Aorta (tissue), 5 donors: ENCODE results near the gene MYO7A. TPM values are rescaled to one million over a fixed set of nuclear protein-coding genes. Genes with fewer than 3 reads are reported as not detected.

Experiments
- ATAC-seq: fragments of 200-7000 bp; cut with Tn5 transposase; one replicate; pipeline ENCODE4 v1.9.1; 2022; ENCODE audit warnings: moderate library complexity; ENCODE audit not compliant: low FRiP score
- DNase-seq, 2 donors: peaks; one replicate each; pipeline ENCODE4 v3.0.0-alpha.2; 2020
- H3K27ac ChIP-seq, 2 donors: one replicate each; pipeline ENCODE4 v1.5.1; 2013; ENCODE audit warnings: low read length in 2 of 2, mild to moderate bottlenecking in 2 of 2, moderate library complexity in 2 of 2, control low read depth in 1 of 2, inconsistent platforms in 1 of 2, low read depth in 1 of 2
- H3K27me3 ChIP-seq, 2 donors: one replicate each; pipeline ENCODE4 v1.6.1; 2013; ENCODE audit warnings: control low read depth in 1 of 2, low read length in 1 of 2, mild to moderate bottlenecking in 1 of 2, moderate library complexity in 1 of 2; ENCODE audit not compliant: insufficient read depth in 2 of 2, control insufficient read depth in 1 of 2
- H3K36me3 ChIP-seq, 2 donors: one replicate each; pipeline ENCODE4 v1.6.1; 2013; ENCODE audit warnings: control low read depth in 1 of 2, low read length in 1 of 2, mild to moderate bottlenecking in 1 of 2; ENCODE audit not compliant: insufficient read depth in 2 of 2, control insufficient read depth in 1 of 2
- H3K4me1 ChIP-seq, 2 donors: one replicate each; pipeline ENCODE4 v1.6.1; 2013; ENCODE audit warnings: low read length in 2 of 2, control low read depth in 1 of 2, mild to moderate bottlenecking in 1 of 2, moderate library complexity in 1 of 2; ENCODE audit not compliant: insufficient read depth in 2 of 2, control insufficient read depth in 1 of 2
- H3K4me3 ChIP-seq, 2 donors: one replicate each; pipeline ENCODE4 v1.5.1; 2013; ENCODE audit warnings: low read length in 2 of 2, control low read depth in 1 of 2, mild to moderate bottlenecking in 1 of 2
- H3K9me3 ChIP-seq: one replicate; pipeline ENCODE4 v1.6.1; 2013; ENCODE audit warnings: mild to moderate bottlenecking, low read length; ENCODE audit not compliant: control insufficient read depth
- WGBS, 2 donors: extraction: QIAGEN DNeasy Blood & Tissue Kit; methylation state at CpG; one replicate each; pipeline ENCODE4 v1.1.7; 2013; 5-methylcytosine and 5-hydroxymethylcytosine counted together
- intact Hi-C, 2 donors: fragments of 100-400 bp; cut with DNase I; formaldehyde crosslinking; loops; one replicate each; pipeline versions ENCODE4 v1.14.2 to v1.15.0; 2022
- polyA plus RNA-seq, 2 donors: library from polyadenylated mRNA; stranded (reverse); fragments of 200-250 nt; gene quantifications; one replicate each; pipeline ENCODE4 v1.2.3, GENCODE V29; 2013
- total RNA-seq, 2 donors: library from RNA; stranded (reverse); fragmentation: NEBNext Ultra II Directional; extraction: Animal tissue kit (Norgen Biotek cat#: 25700); gene quantifications; one replicate each; pipeline ENCODE4 v1.2.1, GENCODE V29; 2021
- donor health status: healthy with polysubstance abuse.
- donor health status: Bipolar disorder and iron deficiency.
- donor health status: DM: no; HTN: no; CAD: no.
- donor health status: DM: no; HTN: no; CAD: no.
- donor health status: DM: yes; HTN: yes; CAD: no.

MYO7A gene
- total and polyA plus RNA-seq, 4 donors, result 1.9 to 27.9 (median 6.9) TPM

DNA sequence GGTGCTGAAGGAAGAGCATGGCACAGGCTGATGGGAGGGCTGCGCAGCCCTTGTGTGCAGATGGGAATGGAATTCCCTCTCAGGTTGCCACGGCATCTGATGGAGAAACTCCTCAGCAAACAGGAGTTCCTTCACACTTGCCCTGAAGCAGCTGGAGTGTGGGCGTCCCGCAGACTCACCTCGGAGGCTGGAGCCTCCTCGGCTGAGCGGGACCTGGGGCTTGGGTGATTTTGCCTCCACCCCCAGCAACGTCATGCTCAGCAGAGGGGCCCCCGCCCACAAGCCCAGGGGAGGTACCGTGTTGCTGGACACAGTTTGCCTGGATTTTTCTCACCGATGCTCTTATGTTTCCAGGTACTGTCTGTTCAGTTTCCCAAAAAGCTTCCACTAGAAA, 63.4 kb downstream of the MYO7A start:
- intact Hi-C loops, result loop anchor here in 1 of 2 donors (5.0 kb wide), 1 partner anchor 356 kb away; no protein-coding TSS in a partner anchor
- H3K36me3 ChIP-seq, result no peaks in the 10 kb centered on the region
- H3K4me1 ChIP-seq, result no peaks in the 10 kb centered on the region
- WGBS, 2 donors, result 73 to 83% methylated on average over 11 of the region's 11 CpGs
- H3K27me3 ChIP-seq, result no peaks in the 10 kb centered on the region
- no peak overlapping the region for H3K27ac ChIP-seq
- no peaks in the 10 kb centered on the region for H3K9me3 ChIP-seq
- no peak overlapping the region for H3K4me3 ChIP-seq
- DNase-seq (no peak), ATAC-seq (no peak)

DNA sequence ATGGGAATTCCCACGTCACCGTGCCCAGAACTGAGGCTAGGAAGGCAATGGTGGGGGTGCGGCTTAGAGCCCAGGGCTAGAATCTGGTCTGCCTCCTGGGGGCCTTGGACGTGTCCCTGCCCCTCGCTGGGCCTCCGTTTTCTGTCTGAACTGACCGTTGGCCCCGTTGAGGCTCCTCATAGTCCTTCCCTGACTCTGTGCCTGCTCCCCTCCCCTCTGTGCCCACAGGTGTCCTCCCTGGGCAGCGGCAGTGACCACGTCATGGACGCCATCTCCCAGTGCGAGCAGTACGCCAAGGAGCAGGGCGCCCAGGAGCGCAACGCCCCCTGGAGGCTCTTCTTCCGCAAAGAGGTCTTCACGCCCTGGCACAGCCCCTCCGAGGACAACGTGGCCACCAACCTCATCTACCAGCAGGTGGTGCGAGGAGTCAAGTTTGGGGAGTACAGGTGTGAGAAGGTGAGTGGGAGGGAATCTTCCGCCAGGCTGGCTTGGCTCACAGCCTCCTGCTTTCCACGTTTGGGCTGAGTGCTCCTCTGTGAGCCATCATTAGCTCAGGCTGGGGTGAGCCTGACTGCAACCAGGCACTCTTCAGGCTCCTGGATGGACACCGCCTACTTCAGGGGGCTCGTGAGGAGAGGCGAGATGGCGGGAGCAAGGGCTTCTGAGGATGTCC, 63.9 kb downstream of the MYO7A start:
- no peak overlapping the region for H3K27ac ChIP-seq
- WGBS, 2 donors, result 37 to 44% methylated on average over 27 of the region's 27 CpGs
- intact Hi-C loops, result loop anchor here in 1 of 2 donors (5.0 kb wide), 1 partner anchor 355 kb away; no protein-coding TSS in a partner anchor
- DNase-seq, result no peak
- no peaks in the 10 kb centered on the region for H3K27me3 ChIP-seq
- no peaks in the 10 kb centered on the region for H3K4me1 ChIP-seq
- H3K36me3 ChIP-seq, result no peaks in the 10 kb centered on the region
- H3K9me3 ChIP-seq, result no peaks in the 10 kb centered on the region
- ATAC-seq, result no peak
- no peak overlapping the region for H3K4me3 ChIP-seq

DNA sequence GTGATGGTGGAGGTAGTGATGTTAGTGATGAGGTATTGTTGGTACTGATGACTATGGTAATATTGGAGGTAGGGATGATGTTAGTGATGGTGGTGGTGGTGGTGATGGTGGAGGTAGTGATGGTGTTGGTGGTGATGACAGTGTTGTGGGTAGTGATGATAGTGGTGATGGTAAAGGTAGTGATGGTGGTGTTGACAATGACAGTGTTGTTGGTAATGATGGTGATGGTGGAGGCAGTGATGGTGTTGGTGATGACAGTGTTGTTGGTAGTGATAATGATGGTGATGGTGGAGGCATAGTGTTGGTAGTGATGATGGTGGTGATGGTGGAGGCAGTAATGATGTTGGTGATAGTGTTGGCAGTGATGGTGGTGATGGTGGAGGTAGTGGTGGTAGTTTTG, 65.1 kb downstream of the MYO7A start:
- Histone ChIP-seq H3K36me3 (no peaks in the 10 kb centered on the region), H3K9me3 (no peaks in the 10 kb centered on the region), H3K27ac (no peak overlapping the region), H3K27me3 (no peaks in the 10 kb centered on the region), H3K4me1 (no peaks in the 10 kb centered on the region), H3K4me3 (no peak overlapping the region)
- ATAC-seq (no peak), DNase-seq (no peak)
- intact Hi-C loops, result loop anchor here in 1 of 2 donors (5.0 kb wide), 1 partner anchor 354 kb away; no protein-coding TSS in a partner anchor

DNA sequence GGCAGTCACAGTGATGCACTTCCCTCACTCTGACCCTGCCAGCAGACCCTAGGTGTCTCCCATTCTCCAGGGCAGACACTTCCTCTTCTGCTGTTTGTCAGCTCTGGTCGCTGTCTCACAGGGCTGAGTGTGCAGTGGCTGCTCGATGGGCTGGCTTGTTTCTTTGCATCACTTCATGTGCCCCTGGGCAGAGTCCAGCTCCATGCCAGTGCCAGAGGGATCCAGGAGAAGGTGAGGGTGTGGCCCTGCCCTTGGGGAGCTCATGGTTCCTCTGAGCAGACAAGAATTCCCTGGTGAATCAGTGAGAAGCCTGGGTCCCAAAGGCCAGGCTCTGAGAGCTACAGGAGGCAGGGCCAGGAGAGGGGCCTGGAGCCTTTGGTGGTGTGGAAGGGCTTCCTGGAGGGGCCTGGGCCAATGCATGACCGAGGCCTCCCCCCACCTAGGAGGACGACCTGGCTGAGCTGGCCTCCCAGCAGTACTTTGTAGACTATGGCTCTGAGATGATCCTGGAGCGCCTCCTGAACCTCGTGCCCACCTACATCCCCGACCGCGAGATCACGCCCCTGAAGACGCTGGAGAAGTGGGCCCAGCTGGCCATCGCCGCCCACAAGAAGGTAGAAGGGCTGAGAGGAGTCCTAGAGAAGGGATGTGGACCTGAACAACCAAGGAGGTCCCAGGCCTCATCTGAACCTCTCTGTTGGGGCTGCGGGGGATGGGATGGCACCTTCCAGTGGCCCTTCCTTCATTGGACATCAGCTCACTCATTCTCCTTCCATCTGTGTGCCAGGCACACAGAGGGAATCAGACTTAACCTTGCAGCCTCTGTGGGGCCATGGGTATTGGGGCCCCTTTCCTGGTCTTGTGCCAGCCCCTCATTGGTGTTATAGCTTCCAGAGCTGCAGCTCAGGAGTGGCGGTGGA, 66.1 kb downstream of the MYO7A start:
- no peak for ATAC-seq
- DNase-seq, result peak in 1 of 2 donors; percentile 71
- Histone ChIP-seq H3K4me3 (no peak overlapping the region), H3K27ac (no peak overlapping the region), H3K4me1 (no peaks in the 10 kb centered on the region), H3K9me3 (no peaks in the 10 kb centered on the region), H3K36me3 (no peaks in the 10 kb centered on the region), H3K27me3 (no peaks in the 10 kb centered on the region)
- intact Hi-C loops, result loop anchor here in 1 of 2 donors (5.0 kb wide), 1 partner anchor 353 kb away; no protein-coding TSS in a partner anchor
- 92 to 94% methylated on average over 15 of the region's 15 CpGs for WGBS, 2 donors

DNA sequence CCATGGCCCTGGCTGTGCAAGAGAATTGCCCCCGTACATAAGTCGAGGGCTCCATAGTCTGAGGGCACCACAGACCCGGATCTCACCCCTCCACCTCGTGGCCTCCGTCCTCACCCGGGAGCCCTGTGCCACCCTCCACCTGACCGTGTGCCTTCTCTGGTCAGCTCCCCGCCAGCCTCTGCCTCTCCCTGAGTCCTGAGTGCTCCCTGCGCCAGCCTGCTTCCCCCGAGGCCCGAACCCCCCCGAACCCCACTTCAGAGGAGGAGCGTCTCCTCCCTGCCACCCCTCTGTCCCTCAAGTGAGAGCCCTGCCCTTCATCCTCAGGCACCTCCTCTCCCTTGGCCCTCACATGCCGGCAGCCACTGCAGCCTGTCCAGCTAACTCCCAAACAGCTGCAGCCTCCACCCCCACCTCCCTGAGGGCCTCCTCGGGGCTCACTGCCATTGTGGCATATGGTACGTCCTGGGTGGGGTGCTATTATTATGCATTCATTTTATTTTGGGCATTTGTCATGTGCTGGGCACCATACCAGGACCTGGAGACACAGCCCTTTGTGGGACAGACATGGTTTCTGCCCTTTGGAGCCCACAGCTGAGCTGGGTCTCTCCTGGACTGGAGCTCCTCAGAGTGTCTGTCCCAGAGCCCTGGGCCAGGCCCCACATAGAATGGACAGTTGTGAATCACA, 67.2 kb downstream of the MYO7A start:
- H3K4me1 ChIP-seq, result no peaks in the 10 kb centered on the region
- H3K36me3 ChIP-seq, result no peaks in the 10 kb centered on the region
- no peaks in the 10 kb centered on the region for H3K27me3 ChIP-seq
- no peak for ATAC-seq
- intact Hi-C loops, result no loop called here
- H3K9me3 ChIP-seq, result no peaks in the 10 kb centered on the region
- peak; percentile 38 to 56 for DNase-seq
- 70 to 73% methylated on average over 16 of the region's 16 CpGs for WGBS, 2 donors
- no peak overlapping the region for H3K27ac ChIP-seq
- no peak overlapping the region for H3K4me3 ChIP-seq

DNA sequence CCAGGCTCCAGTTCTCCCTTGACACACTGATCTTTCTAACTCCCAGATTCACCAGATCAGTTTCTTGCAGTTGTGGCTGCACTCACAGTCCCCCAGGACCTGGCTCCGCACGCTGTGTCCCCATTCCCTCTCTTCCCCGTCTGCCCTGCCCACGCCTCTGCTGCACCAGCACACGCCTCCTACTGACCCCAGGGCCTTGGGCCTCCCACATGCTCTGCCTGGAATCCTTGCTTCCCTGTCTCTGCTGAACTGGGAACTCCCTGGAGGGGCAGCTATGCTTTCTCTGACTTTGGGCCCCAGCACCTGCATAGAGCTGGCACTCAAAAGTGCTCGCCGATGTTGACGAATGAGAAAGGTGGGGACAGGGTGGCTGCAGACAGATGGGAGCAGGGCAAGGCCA, 68.9 kb downstream of the MYO7A start:
- H3K4me1 ChIP-seq, result no peaks in the 10 kb centered on the region
- ATAC-seq (no peak), DNase-seq (peak in 1 of 2 donors; percentile 30)
- no peaks in the 10 kb centered on the region for H3K36me3 ChIP-seq
- no peak overlapping the region for H3K27ac ChIP-seq
- WGBS, 2 donors, result 86 to 90% methylated on average over 8 of the region's 8 CpGs
- no peaks in the 10 kb centered on the region for H3K9me3 ChIP-seq
- no peak overlapping the region for H3K4me3 ChIP-seq
- intact Hi-C loops, result no loop called here
- no peaks in the 10 kb centered on the region for H3K27me3 ChIP-seq

DNA sequence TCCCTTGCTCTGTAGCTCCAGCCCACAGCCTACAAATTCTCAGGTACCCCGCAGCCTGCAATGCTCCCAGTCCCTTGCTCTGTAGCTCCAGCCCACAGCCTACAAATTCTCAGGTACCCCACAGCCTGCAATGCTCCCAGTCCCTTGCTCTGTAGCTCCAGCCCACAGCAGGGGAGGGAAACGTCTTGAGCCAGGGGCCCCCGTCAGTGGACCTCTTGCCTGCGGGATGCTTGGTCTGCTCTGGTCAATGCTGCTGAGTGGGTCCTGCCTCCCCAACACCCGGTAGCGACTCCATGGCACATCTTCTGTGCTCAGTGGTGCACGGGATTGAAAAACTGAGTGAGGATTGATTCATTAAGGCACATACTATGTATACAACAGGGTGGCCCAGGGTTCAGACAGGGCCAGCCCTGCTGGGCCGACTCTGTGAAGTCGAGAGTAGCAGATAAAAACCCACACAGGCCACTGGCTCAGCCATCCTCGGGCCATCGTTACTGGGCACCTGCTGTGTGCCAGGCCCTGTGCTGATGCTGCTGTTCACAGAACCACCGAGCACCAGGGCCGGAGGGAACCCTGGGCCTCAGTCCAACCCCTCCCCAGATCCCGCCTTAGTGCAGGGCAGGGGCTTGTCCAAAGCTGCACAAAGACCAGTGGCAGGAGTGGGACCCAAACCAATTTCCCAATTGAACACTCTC, 69.7 kb downstream of the MYO7A start:
- no peak for ATAC-seq
- Histone ChIP-seq H3K4me3 (no peak overlapping the region), H3K9me3 (no peaks in the 10 kb centered on the region), H3K27me3 (no peaks in the 10 kb centered on the region), H3K27ac (no peak overlapping the region), H3K36me3 (no peaks in the 10 kb centered on the region), H3K4me1 (no peaks in the 10 kb centered on the region)
- DNase-seq, result peak in 1 of 2 donors; percentile 56
- 81 to 85% methylated on average over 14 of the region's 14 CpGs for WGBS, 2 donors
- intact Hi-C loops, result no loop called here

DNA sequence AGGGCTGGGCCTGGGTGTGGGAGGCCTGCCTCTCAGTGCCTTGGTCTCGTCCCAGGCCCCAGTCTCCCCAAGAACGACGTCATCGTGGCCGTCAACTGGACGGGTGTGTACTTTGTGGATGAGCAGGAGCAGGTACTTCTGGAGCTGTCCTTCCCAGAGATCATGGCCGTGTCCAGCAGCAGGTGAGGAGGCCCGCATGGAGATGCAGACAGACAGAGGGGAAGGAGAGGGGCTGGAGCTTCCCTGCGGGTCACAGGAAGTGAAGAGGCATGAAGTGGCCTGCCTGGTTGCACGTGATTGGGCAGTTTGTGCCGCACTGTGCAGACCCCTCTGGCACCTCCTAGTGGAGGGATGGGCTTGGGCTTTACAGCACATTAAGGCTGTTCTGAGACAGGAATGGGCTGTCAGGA, 70.4 kb downstream of the MYO7A start:
- H3K9me3 ChIP-seq, result no peaks in the 10 kb centered on the region
- DNase-seq (peak; percentile 31 to 69), ATAC-seq (no peak)
- H3K36me3 ChIP-seq, result no peaks in the 10 kb centered on the region
- H3K27me3 ChIP-seq, result no peaks in the 10 kb centered on the region
- no peak overlapping the region for H3K27ac ChIP-seq
- intact Hi-C loops, result no loop called here
- WGBS, 2 donors, result 83 to 85% methylated on average over 11 of the region's 11 CpGs
- H3K4me1 ChIP-seq, result no peaks in the 10 kb centered on the region
- no peak overlapping the region for H3K4me3 ChIP-seq
